Hippocampal formation (tissue), 2 donors: Measurements from ENCODE around the gene C2CD4D.
A peak's percentile ranks its signal among the peaks of the same experiment; 100 is the strongest.

Experiments
- DNase-seq, 2 donors: peaks; one replicate each; lab custom pipeline; 2025; lab: John Stamatoyannopoulos, UW

Gene C2CD4D

GRCh38 chr1:151834239-151834638 is 5.4 kb downstream of the C2CD4D start:
- no peak for DNase-seq

GRCh38 chr1:151833172-151833900 is 6.3 kb downstream of the C2CD4D start:
- DNase-seq, result no peak

GRCh38 chr1:151832318-151832980 is 7.2 kb downstream of the C2CD4D start:
- DNase-seq, result peak; percentile 35 to 46

GRCh38 chr1:151831605-151832004 is 8.0 kb downstream of the C2CD4D start, which contains the start of gene RORC:
RORC (minus strand) TSS chr1:151831802; CDS start chr1:151831764, 38 bp downstream.
- no peak for DNase-seq

GRCh38 chr1:151831256-151831591 is 8.4 kb downstream of the C2CD4D start:
- no peak for DNase-seq

GRCh38 chr1:151830055-151830454 is 9.6 kb downstream of the C2CD4D start:
- no peak for DNase-seq

- no peak for DNase-seq
Observed at GRCh38 chr1:151829352-151830046, 10.1 kb downstream of the C2CD4D start.

GRCh38 chr1:151828921-151829320 is 10.7 kb downstream of the C2CD4D start:
- DNase-seq, result no peak

GRCh38 chr1:151827853-151828252 is 11.8 kb downstream of the C2CD4D start:
- DNase-seq, result no peak

- DNase-seq, result no peak
Observed at GRCh38 chr1:151825751-151826660, 13.6 kb downstream of the C2CD4D start.

GRCh38 chr1:151825204-151825603 is 14.4 kb downstream of the C2CD4D start:
- no peak for DNase-seq

- DNase-seq, result no peak
Observed at GRCh38 chr1:151823175-151823574, 16.4 kb downstream of the C2CD4D start.

- no peak for DNase-seq
Observed at GRCh38 chr1:151822404-151822803, 17.2 kb downstream of the C2CD4D start.

GRCh38 chr1:151820940-151821339 is 18.7 kb downstream of the C2CD4D start:
- DNase-seq, result no peak

- no peak for DNase-seq
Observed at GRCh38 chr1:151819976-151820623, 19.5 kb downstream of the C2CD4D start.

GRCh38 chr1:151819227-151819835 is 20.3 kb downstream of the C2CD4D start:
- no peak for DNase-seq

- no peak for DNase-seq
Observed at GRCh38 chr1:151817353-151817730, 22.3 kb downstream of the C2CD4D start.

- DNase-seq, result no peak
Observed at GRCh38 chr1:151816548-151817352, 22.9 kb downstream of the C2CD4D start.

- DNase-seq, result no peak
Observed at GRCh38 chr1:151815716-151816327, 23.8 kb downstream of the C2CD4D start.
